Thymus (tissue), 11 donors: ENCODE data around the gene BCAT1. TPM values are rescaled to one million over a fixed set of nuclear protein-coding genes. Genes with fewer than 3 reads are reported as not detected.
A peak's percentile ranks its signal among the peaks of the same experiment; 100 is the strongest.

Source experiments
- DNase-seq, 9 donors: peaks; one replicate each; pipeline ENCODE4 v3.0.0-alpha.2; 2013; ENCODE audit warnings: low spot score in 9 of 9, low read depth in 6 of 9, missing footprints in 1 of 9
- H3K27ac ChIP-seq, 2 donors: one replicate each; pipeline ENCODE4 v1.5.1; 2013; ENCODE audit warnings: control low read depth in 1 of 2, low read depth in 1 of 2, low read length in 1 of 2, mild to moderate bottlenecking in 1 of 2, moderate library complexity in 1 of 2
- H3K27me3 ChIP-seq, 2 donors: one replicate each; pipeline ENCODE4 v1.5.1; 2013; ENCODE audit warnings: low read length in 1 of 2; ENCODE audit not compliant: control insufficient read depth in 2 of 2, insufficient read depth in 1 of 2
- H3K36me3 ChIP-seq, 2 donors: one replicate each; pipeline ENCODE4 v1.5.1; 2013; ENCODE audit warnings: low read length in 1 of 2, mild to moderate bottlenecking in 1 of 2, moderate library complexity in 1 of 2; ENCODE audit not compliant: control insufficient read depth in 2 of 2, insufficient read depth in 2 of 2
- H3K4me1 ChIP-seq, 2 donors: one replicate each; pipeline ENCODE4 v1.5.1; 2013; ENCODE audit warnings: low read length in 2 of 2; ENCODE audit not compliant: control insufficient read depth in 2 of 2, insufficient read depth in 2 of 2
- H3K4me3 ChIP-seq, 2 donors: one replicate each; pipeline ENCODE4 v1.5.1; 2013; ENCODE audit warnings: low read length in 2 of 2, control low read depth in 1 of 2, mild to moderate bottlenecking in 1 of 2
- H3K9me3 ChIP-seq, 2 donors: one replicate each; pipeline ENCODE4 v1.5.1; 2013; ENCODE audit warnings: low read length in 1 of 2, mild to moderate bottlenecking in 1 of 2; ENCODE audit not compliant: control insufficient read depth in 2 of 2, insufficient read depth in 1 of 2
- WGBS: extraction: QIAGEN DNeasy Blood & Tissue Kit; methylation state at CpG from one replicate; pipeline ENCODE4 v1.1.7; 2013; 5-methylcytosine and 5-hydroxymethylcytosine counted together
- polyA plus RNA-seq: library from polyadenylated mRNA; stranded (reverse); fragments of 200-250 nt; gene quantifications from one replicate; pipeline ENCODE4 v1.2.3, GENCODE V29; 2013
- total RNA-seq: library from RNA; stranded (reverse); fragments of 120-200 nt; gene quantifications from one replicate; pipeline ENCODE4 v1.2.4, GENCODE V29; 2013
- donor health status: healthy.

BCAT1 gene
- total and polyA plus RNA-seq, 2 donors = 6.0 to 18.5 TPM

DNA sequence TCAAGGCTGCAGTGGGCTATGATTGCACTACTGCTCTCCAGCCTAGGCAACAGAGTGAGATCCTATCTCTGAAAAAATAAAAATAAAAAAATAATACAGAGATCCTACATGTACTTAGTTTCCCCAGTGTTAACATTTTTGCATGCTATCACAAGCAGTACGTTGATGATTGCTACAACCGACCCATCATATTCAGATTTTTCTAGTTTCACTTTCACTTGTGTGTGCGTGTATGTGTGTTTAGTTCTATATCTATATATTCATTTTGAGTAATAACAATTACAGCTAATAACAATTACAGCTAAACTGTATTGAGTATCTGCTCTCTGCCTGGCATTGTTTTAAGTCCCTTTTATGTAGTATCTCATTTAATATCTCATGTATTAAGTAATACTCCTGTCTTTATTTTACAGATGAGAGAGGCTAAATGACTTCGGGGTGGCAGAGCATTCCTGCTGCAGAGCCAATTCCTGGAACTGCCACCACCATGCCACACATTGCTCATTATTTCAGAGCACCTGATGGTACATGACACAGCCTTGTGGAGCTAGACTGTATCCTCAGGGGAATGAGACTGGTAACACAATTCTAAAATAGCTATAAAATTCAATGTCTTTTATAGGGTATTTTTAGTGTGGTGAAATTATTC is 153.1 kb downstream of the BCAT1 start:
- no peak overlapping the region for H3K27ac ChIP-seq
- WGBS = 20% methylated on average over 4 of the region's 4 CpGs
- no peaks in the 10 kb centered on the region for H3K36me3 ChIP-seq
- H3K4me3 ChIP-seq = peak overlapping the region; percentile 6 to 43
- no peaks in the 10 kb centered on the region for H3K27me3 ChIP-seq
- DNase-seq = peak in 3 of 9 donors; percentile 11 to 48 (median 21)
- no peaks in the 10 kb centered on the region for H3K9me3 ChIP-seq
- H3K4me1 ChIP-seq = peaks cover 0 to 2% of the 10 kb centered on the region in 2 donors

DNA sequence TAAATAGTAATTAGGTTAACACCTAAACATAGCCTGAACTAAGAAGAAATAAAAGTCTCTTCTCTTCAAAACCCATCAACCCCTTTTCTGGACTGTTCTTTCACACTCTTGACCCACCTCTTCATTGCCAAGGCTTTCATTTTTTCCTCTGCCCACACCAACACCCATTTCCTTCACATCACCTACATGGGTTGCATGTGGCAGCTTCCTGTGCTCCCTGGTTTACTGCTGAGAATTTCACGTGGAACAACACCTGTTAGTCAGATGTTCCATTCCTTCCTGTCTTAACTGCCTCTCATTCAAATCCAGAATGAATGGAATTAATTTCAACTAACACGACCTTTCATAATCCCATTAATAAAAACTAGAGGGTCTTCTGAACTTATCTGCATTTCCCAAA is 157.3 kb downstream of the BCAT1 start:
- no peaks in the 10 kb centered on the region for H3K36me3 ChIP-seq
- H3K27ac ChIP-seq = no peak overlapping the region
- no peaks in the 10 kb centered on the region for H3K27me3 ChIP-seq
- no peak overlapping the region for H3K4me3 ChIP-seq
- H3K4me1 ChIP-seq = peaks cover 0 to 2% of the 10 kb centered on the region in 2 donors
- no peaks in the 10 kb centered on the region for H3K9me3 ChIP-seq
- 36% methylated on average over 2 of the region's 2 CpGs for WGBS
- DNase-seq = no peak

DNA sequence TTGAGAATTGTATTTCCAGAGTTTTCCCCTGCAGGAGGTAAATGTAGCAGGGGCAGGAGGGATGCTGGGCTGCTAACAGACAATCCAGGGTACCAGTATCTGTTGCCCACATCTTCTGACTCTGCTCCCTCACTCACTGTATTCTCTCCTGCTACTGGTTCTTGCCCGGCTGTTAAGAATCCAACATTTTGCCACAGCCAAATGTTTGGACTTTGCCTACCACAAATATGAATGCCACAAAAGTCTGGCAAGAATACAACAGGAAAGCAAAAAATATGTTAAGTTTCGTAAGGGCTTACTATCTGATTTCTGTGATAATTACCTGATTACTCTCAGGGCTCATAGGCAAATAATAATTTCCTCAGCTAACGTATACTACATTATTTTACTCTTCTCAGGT is 160.0 kb downstream of the BCAT1 start:
- no peaks in the 10 kb centered on the region for H3K36me3 ChIP-seq
- no peaks in the 10 kb centered on the region for H3K4me1 ChIP-seq
- H3K27ac ChIP-seq = no peak overlapping the region
- H3K27me3 ChIP-seq = no peaks in the 10 kb centered on the region
- H3K4me3 ChIP-seq = no peak overlapping the region
- DNase-seq = no peak
- WGBS = 94% methylated on average over 3 of the region's 3 CpGs
- no peaks in the 10 kb centered on the region for H3K9me3 ChIP-seq

DNA sequence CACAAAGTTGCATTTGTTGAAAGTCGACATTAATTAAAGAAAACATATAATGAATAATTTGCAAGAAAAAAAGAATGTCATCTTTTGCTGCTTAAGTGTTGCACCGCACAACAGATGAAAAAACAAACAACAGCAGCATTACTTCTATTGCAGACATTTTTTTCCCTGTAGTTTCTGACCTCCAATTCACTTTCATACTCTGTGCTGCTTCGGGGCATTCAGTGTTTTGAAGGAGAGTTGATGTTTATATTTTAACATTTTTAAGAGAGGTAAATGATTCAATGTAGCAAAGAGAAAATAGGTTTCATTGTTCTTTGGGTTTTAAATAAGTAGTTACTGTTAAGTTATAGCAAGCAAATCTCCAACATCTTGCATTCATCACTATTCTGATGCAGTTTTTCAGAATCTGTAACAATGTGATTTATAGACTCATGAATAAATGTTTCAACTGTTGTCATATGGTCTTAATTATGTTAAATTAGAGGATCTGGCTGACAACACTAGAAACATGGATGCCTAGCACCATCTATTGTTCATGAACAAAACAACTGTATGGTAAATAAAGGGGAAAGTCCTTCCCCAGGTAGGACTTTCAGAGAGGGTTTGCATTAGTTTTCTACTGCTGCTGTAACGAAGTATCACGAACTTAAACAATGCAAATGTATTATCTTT is 168.1 kb downstream of the BCAT1 start:
- H3K9me3 ChIP-seq = no peaks in the 10 kb centered on the region
- no peaks in the 10 kb centered on the region for H3K36me3 ChIP-seq
- H3K4me1 ChIP-seq = no peaks in the 10 kb centered on the region
- DNase-seq = peak in 1 of 9 donors; percentile 22
- H3K4me3 ChIP-seq = no peak overlapping the region
- no peak overlapping the region for H3K27ac ChIP-seq
- H3K27me3 ChIP-seq = no peaks in the 10 kb centered on the region
- 75% methylated on average over 5 of the region's 5 CpGs for whole genome bisulfite sequencing

DNA sequence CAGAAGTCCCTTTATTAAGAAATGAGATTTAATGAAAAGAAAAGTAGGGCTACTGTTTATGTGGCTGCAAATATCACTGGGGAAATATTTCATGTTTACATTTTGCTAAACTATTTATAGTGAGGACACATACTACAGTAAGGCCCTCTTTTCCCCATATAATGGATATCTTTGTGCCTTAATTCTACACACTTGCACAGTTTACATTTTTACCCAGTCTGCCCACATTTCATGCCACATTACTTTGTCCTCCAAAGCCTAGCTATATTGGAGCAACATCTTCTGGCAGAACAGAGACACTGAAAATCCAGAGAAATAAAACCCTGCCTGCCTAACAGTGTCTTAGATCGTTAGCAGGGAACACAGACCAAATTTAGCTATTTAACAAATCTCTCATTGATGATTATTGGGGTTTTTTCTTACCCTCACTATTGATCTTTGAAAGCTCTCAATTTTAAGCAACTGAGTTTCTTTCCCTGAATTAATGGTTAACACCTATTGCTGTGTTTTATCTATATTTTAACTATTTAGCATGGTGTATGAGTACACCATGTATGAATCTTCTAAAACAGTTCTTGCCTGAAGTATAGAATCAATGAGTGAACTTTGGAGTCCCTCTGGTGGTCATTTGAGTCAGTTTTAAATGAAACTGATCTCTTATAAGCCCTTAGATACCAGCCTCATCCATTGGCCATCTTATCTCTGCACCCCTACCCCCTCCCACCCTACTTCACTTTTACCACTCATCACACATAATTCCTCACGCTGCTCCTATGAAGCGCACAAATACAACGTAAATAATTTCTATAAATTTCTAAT is 170.2 kb downstream of the BCAT1 start:
- Histone ChIP-seq H3K27ac (no peak overlapping the region), H3K4me1 (no peaks in the 10 kb centered on the region), H3K36me3 (no peaks in the 10 kb centered on the region), H3K27me3 (no peaks in the 10 kb centered on the region), H3K4me3 (no peak overlapping the region), H3K9me3 (no peaks in the 10 kb centered on the region)
- DNase-seq = peak in 1 of 9 donors; percentile 25
- WGBS = 66% methylated on average over 4 of the region's 4 CpGs

DNA sequence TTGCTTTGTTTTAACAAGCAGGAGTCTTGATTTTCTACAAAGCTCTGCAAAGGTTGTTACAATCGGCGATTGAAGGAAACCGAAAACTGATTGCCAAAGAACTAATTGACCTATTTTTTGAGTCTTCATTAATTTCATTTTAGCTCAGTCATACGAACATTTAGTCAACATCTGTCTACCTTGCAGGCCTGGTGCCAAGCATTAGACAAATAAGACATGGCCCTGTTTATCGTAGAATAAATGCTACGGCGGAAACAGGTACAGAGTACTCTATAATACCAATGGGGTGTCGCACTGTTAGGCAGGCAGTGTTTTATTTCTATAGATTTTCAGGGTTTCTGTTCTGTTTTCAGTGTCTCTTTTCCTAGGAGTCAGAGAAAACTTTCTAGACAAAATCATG is 171.5 kb downstream of the BCAT1 start:
- H3K27ac ChIP-seq = no peak overlapping the region

DNA sequence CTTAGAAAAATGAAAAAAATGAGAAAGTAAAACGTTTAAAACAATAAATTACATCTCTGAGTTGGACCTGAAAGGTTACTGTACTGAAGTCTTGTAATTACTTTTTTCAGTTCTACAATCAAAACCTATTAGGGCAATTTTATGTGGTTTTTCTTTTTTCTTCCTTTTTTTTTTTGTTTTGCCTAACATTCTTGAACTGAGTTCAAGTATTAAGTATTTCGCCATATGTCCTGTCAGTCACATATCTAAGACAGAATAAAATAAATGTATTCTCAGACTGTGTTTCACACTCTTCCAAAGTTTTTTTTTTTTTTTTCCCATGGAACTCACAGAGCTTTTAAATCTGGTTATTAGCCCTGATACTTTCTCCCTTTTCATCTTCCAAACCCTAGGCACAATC is 172.0 kb downstream of the BCAT1 start:
- DNase-seq = no peak
- H3K36me3 ChIP-seq = no peaks in the 10 kb centered on the region
- no peaks in the 10 kb centered on the region for H3K27me3 ChIP-seq
- no peaks in the 10 kb centered on the region for H3K9me3 ChIP-seq
- no peak overlapping the region for H3K4me3 ChIP-seq
- no peak overlapping the region for H3K27ac ChIP-seq
- WGBS = 74% methylated on average over 2 of the region's 2 CpGs
- H3K4me1 ChIP-seq = no peaks in the 10 kb centered on the region

More for the DNA sequence above, 171.5 kb downstream of the BCAT1 start:
- Histone ChIP-seq H3K4me1 (no peaks in the 10 kb centered on the region), H3K27me3 (no peaks in the 10 kb centered on the region), H3K36me3 (no peaks in the 10 kb centered on the region), H3K4me3 (no peak overlapping the region), H3K9me3 (no peaks in the 10 kb centered on the region)
- WGBS = 98% methylated on average over 8 of the region's 8 CpGs
- DNase-seq = no peak

DNA sequence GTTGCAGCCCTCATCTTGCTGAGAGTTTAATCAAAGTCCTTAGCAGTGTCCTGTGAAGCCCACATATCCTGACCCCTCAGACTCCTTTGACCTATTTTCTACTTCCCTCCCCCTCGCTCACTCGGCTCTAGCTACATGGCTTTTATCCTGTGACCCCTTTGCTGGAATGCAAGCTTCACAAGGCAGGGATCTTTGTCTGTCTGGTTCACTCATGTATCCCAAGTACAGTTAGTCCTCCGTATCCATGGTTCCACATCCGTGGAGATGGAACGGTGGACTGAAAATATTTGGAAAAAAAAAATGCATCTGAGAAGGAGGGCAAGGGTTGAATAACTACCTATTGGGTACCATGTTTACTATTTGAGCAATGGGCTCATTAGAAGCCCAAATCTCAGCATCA is 173.8 kb downstream of the BCAT1 start:
- Histone ChIP-seq H3K4me1 (no peaks in the 10 kb centered on the region), H3K9me3 (no peaks in the 10 kb centered on the region), H3K4me3 (no peak overlapping the region), H3K36me3 (no peaks in the 10 kb centered on the region), H3K27ac (no peak overlapping the region), H3K27me3 (no peaks in the 10 kb centered on the region)
- 97% methylated on average over 5 of the region's 5 CpGs for WGBS
- no peak for DNase-seq

DNA sequence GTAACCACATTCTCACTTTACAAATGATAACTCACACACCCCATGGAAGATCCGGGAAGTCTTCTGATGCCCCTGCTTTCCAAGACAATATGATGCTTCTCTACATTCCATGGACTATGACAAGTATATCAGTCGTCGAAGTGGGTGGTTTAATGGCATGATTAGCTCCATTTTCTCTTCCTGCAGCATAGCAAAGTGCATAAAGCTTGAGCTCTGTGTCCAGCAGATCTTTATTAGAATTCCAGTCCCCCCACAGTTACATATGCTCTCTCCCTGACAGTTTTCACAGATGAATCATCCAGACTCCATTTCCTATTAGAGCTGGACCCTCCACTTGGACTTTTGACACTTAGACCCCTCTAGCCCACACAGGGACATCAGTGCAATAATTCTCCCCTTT is 174.9 kb downstream of the BCAT1 start:
- Histone ChIP-seq H3K27me3 (no peaks in the 10 kb centered on the region), H3K9me3 (no peaks in the 10 kb centered on the region), H3K27ac (no peak overlapping the region), H3K4me1 (no peaks in the 10 kb centered on the region), H3K36me3 (no peaks in the 10 kb centered on the region), H3K4me3 (no peak overlapping the region)
- DNase-seq = no peak
- 96% methylated on average over 3 of the region's 3 CpGs for WGBS
